HG03520 (cell line): ENCODE results near the gene KSR1.
A peak's percentile ranks its signal among the peaks of the same experiment; 100 is the strongest.

ENCODE experiments used
- ATAC-seq: cut with Tn5 transposase; IDR thresholded peaks from one replicate; pipeline ENCODE4 v1.9.1; 2021; ENCODE audit warnings: mild to moderate bottlenecking, moderate library complexity; ENCODE audit not compliant: unreplicated experiment

KSR1 gene

GRCh38 chr17:27566671-27567562 is 110.7 kb downstream of the KSR1 start:
- ATAC-seq: no peak

GRCh38 chr17:27567563-27567859 is 111.3 kb downstream of the KSR1 start:
- ATAC-seq: no peak

DNA sequence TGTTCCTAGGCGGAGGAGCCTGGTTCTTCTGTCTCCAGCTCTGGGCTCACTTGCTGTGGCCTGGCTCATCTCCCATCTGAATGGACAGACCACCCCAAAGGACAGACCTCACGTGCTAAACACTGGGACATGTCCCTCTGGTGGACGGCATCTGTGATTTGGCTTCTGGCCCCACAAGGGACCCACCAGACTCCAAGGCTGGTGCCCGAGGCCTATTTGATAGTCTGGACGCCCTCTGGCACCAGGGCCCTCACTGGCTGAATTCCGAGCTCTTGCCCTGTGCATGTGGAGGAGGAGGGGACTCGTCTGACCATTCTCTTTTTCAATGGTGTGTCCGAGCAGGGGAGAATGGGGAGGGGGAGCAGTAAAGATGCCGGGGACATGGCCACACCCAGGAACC is 112.0 kb downstream of the KSR1 start:
- no peak for ATAC-seq

DNA sequence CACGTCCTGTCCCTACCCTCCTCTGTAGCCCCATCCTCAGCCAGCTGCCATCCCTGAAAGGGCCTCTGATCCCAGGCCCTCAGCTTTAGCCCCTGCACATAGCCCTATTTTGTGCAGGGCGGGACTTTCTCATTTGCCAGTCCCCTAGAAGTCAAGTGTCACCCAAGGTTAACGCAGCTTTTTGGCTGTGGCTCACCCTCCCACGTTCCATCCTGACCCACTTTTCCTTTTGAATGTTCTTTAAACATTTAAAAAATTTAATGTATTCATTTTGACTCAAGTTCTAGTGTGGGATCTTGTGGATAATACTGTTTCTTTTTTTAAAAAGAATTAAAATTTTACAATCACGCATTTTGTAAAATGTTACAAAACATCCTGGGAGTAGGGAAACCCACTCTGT is 112.6 kb downstream of the KSR1 start:
- no peak for ATAC-seq

DNA sequence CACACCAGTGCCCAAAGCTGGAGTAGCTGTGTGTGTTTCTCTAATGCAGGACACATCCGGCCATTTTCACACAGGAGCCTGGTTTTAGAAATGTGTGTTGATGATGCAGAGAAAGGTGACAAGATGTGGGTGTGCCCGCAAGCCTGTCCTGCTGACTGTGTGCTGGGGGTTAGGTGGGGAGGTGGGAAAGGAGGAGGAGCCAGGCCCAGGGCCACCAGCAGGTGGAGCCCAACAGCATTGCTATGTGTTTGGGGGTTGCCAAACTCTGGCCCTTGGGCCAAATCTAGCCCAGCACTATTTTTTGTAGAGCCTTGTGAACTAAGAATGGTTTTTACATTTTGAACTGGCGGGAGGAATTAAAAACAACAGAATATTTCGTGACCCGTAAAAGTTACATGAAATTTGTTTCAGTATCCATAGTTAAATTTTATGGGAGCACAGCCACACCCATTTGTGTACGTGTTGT is 113.0 kb downstream of the KSR1 start:
- peak; percentile 56 for ATAC-seq

DNA sequence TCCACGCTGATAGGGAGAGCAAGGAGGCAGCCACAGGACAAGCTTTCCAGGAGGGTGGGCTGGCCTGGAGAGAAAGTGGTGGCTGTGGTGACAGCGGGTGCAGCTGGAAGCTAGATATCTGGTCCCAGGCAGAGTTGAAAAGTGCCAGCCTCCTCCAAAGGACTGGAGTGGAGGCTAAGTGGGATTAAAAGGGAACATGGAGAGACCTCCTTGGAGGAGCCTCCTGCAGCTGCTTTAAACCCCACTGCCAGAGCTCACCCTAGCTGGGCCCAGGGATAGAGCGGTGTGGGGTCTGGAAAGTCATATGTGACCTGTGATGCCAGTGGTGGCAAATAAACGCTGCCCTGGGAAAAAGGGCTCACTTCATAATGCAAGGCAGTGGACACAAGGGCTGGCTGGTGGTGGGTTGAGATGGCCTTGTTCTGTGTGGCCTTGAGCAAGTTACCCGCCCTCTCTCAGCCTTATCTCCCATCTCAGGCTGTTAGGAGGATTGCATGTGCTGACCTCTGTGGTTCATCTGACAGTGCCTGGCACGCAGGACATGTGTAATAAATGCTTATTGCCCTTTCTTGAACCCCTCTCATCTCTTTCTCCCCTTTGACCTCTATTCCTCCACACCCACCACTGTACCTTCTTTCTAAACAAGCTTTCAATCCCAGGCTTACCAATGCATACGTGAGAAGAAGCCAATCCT is 113.8 kb downstream of the KSR1 start:
- ATAC-seq: no peak

DNA sequence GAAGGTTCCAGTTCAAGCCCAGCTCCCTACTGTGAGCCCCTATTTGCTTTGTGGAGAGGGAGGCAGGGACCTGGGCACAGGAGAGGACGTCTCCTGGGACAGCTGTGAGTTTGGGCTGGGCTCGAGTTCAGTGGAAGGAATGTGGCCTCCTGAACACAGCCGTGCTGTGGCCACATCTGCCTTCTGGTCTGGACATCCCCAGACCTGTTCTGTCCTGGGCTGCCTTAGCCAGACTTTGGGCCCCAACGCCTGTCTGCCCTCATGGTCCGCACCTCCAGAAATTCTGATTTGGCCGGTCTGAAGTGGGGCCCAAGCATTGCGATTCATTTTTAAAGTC is 114.3 kb downstream of the KSR1 start:
- no peak for ATAC-seq

DNA sequence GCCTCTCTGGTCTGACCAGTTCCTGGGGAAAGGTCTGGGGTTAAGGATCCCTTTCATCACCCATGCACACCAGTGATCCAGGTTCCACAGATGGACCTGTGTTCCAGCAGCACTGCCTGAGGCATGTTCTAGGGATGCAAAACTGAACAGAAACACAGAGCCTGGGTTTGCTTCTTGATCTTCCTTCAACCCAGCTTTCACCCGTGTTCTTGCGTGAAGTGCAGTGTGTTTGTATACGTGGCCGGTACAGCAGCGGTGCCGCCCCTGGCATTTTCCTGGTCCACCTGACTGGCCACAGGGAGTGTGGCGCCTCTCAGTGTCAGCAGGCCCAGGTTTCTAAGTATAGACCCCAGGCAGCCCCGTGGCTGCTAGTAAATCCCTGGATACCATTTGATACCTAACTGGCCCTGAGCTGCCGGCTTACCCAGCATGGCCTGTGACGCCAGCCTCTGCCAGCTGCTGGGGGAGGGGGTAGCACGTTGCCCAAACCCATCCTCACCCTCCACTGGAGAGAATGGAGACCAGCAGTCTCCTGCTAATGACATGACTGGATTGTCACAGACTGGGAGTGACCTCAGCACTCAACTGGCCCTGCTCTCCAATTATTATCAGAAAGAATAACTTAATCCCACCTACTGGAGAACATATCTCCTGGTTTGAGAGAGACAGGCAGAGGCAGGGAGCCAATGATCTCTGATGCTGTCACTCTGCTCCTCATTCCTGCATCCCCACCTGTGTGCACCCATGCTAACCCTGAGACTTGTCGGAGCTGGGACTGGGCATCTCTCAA is 115.5 kb downstream of the KSR1 start:
- ATAC-seq: no peak

GRCh38 chr17:27572665-27573064 is 116.4 kb downstream of the KSR1 start:
- no peak for ATAC-seq

DNA sequence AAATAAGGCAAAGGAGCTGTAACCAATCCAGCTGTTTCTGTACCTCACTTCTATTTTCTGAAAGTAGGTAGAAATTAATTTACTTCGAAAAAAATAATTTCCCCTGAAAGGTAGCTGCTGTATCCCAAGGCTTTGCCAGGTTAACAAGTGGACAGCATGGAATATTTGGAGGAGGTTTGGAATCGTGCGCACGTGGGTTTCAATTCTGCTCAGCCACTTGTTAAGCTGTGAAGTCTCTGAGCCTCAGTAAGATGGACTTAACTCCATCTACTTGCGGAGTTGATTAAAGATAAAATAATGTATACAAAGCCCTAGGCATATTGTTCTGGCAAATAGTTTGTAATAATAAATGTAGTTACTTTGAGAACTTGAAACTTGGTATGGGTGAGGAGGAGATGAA is 117.3 kb downstream of the KSR1 start:
- no peak for ATAC-seq

DNA sequence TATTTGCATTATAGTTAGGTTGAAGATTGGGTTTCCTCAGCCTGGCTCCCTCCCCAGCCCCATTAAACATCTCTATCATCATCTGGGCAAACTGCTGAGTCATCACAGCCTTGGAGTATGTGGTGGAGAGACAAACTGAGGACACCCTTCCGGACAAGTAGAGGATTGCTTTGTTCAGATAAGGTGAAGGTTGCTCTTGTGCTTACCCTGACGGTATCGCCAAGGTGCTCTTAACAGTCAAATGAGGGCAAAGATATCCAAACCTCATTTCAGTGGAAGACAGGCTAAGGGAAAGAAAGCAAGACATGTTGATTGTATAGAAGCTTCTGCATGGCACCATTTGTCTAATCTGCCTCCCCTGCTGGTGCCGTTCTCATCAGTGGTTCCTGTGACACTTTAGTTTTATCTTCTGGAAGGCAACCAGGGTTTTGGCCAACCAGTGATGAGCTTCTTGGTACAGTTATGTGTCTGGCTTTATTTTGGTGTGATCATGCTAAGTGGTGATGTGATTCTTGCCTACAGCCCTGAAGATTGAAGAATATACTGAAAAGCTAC is 117.8 kb downstream of the KSR1 start:
- ATAC-seq: no peak

GRCh38 chr17:27575096-27575911 is 119.1 kb downstream of the KSR1 start:
- no peak for ATAC-seq

GRCh38 chr17:27575912-27576252 is 119.6 kb downstream of the KSR1 start:
- ATAC-seq: no peak

DNA sequence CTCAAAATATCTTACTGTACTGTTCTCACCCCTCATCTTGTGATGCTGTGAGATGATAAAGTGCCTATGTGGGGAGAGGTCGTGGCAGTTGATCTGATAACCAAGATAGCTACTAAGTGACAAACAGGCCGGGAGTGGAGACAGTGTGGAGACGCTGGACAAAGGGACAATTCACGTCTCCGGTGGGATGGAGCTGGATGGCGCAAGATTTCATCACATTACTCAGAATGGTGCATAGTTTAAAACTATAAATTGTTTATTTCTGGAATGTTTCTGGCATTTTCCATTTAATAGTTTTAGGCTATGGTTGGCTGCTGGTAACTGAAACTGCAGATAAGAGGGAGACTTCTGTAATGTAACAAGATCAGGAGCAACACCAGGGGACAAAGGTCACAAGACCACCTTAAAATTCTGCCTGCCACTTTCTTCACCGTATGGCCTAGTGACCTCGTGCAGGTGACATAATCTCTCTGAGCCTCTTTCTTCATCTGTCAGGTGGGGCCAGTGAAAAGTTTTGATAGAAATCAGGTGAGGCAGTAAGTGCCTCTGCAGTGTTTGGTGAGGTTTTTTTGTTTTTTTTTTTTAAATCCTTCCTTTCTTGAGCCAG is 120.3 kb downstream of the KSR1 start:
- no peak for ATAC-seq

DNA sequence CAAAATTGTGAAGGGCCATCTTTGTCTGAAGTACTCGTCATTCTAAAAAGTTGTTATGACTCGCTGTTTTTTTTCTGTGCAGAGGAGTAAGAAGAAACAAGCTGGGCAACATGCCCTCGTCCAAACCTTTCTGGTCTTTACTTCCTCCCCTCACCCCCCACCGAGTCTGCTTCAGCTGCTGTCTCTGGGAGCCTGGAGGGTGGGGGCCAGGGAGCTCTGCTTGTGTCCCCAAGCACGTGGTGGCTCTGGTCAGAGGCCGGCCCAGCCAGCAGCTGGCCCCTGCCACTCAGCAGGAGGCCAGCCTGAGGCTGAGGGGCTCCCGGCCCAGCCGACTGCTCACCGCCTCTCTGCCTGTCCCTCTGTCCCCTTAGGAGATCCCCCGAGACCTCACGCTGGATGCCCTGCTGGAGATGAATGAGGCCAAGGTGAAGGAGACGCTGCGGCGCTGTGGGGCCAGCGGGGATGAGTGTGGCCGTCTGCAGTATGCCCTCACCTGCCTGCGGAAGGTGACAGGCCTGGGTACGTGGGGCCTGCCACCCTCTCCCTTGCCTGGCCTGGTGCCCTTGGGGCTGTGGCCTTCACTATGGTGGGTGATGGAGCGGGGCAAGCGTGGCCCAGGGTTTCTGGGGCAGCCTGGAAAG is 121.0 kb downstream of the KSR1 start:
- ATAC-seq: no peak

DNA sequence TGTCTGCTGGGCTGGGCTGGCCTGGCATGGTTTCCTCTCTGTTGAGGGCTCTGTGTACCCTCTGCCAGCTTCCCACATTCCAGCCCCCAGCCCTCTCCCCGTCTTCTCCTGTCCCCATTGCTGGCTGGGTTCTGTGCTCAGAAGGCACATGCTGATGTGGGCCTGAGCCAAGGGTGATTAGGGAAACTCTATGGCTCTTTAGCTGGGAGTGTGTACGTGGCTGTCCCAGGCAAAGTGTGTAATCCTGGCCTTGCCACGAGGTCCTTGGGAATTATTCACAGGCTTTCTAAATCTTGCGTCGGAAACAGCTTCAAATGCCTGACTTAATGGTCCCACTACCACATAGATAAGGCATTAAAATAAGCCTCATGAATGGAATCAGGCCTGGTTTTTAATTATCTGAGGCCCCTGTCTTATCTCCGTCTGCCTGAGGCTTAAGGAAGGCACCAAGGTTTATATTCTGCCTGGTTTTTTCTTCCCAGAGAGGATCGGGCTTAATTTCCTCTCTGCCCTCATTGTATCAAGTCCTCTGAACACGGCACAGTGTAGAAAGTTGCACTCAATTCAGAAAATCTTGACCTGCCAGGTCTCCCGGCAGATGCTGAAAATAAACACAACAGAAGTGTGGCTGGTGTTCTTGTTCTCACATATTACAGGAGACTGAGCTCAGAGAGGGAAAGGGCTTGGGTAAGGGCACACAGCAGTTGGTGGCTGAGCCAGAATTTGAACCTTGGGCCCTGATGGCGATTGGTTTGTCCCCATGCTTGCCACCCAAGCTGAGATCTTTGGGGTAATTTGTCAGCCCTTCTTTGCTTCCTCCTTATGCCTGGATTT is 121.9 kb downstream of the KSR1 start:
- no peak for ATAC-seq

DNA sequence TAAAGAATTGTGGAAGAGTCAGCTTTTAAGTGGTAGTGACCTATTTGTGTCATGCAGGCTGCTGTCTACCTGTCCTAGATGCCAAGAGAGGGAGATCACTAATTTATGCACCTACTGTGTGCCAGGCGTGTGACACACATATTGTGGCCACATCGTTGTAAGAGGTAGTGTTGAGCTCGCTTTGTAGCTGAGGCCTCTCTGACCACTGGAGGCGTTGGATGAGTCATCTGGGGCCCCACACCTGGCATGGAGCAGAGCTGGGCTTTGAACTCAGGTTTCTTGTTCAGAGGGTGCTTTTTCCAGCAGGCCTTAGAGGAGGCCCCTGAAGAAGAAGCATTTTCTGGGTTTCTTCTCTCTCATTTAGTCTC is 122.5 kb downstream of the KSR1 start:
- ATAC-seq: peak; percentile 87

GRCh38 chr17:27579304-27579703 is 123.1 kb downstream of the KSR1 start:
- no peak for ATAC-seq

DNA sequence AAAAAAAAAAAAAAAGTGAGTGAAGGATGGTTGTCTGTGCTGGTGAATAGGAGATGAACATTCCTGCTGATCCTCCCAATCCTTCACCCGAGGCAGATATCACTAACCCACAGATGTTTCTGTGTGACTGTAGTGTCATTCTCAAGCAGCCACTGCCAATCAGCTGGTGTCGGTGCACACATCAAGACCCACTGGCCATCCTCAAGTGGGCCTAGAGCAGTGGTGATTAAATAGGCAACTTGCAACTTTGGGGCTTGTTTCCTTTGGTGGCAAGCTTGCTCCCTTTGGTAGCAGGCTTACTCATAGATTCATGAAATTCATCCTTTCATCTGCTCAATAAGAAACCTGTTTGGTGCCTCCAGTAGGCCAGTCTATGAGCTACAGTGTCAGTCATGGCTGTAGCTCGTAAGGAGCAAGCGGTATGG is 123.7 kb downstream of the KSR1 start:
- ATAC-seq: no peak
